Esophagus squamous epithelium (tissue), 5 donors: ENCODE results near the gene CHST3. TPM values are rescaled to one million over a fixed set of nuclear protein-coding genes. Genes with fewer than 3 reads are reported as not detected.
A peak's percentile ranks its signal among the peaks of the same experiment; 100 is the strongest.

Source experiments
- DNase-seq: peaks from one replicate; lab custom pipeline; 2025; lab: John Stamatoyannopoulos, UW
- H3K27ac ChIP-seq, 4 donors: fragments of 200-600 bp; sonication (generic); one replicate each; pipeline ENCODE4 v1.5.1; 2016 to 2019; ENCODE audit warnings: mild to moderate bottlenecking in 1 of 4
- H3K27me3 ChIP-seq, 4 donors: fragments of 200-600 bp; sonication (generic); 1 replicate in 3 of 4; 2 replicates in 1 of 4; pipeline versions ENCODE4 v1.5.1 to v1.6.0; 2017 to 2021; ENCODE audit warnings: antibody characterized with exemption in 1 of 4
- H3K36me3 ChIP-seq, 3 donors: fragments of 200-600 bp; sonication (generic); one replicate each; pipeline ENCODE4 v1.5.1; 2016 to 2019
- H3K4me1 ChIP-seq, 3 donors: fragments of 200-600 bp; sonication (generic); one replicate each; pipeline ENCODE4 v1.5.1; 2017 to 2019
- H3K4me3 ChIP-seq, 4 donors: fragments of 200-600 bp; sonication (generic); 1 replicate in 3 of 4; 2 replicates in 1 of 4; pipeline ENCODE4 v1.5.1; 2016 to 2019; ENCODE audit warnings: mild to moderate bottlenecking in 2 of 4, moderate library complexity in 1 of 4
- H3K9me3 ChIP-seq, 3 donors: fragments of 200-600 bp; sonication (generic); one replicate each; pipeline ENCODE4 v1.5.1; 2016 to 2019
- POLR2A ChIP-seq, 4 donors: fragments of 450-650 bp; IDR thresholded peaks; one replicate each; pipeline ENCODE4 v1.6.1; 2017; ENCODE audit warnings: antibody characterized with exemption in 4 of 4, mild to moderate bottlenecking in 4 of 4, moderate library complexity in 3 of 4
- WGBS, 2 donors: methylation state at CpG; one replicate each; pipeline ENCODE4 v1.1.5; 2018; 5-methylcytosine and 5-hydroxymethylcytosine counted together
- intact Hi-C: fragments of 100-400 bp; cut with DNase I; formaldehyde crosslinking; loops from one replicate; pipeline ENCODE4 v1.15.0; 2022
- total RNA-seq, 4 donors: library from RNA; depleted of rRNA; stranded (reverse); fragments of >200 nt; gene quantifications; one replicate each; pipeline ENCODE4 v1.1.0, GENCODE V29; 2016
- TF ChIP-seq, protein P1 (sequence below), 6 experiments: fragments of 450-650 bp in 4 of 6; fragments of 200-600 bp in 2 of 6; sonication (generic) in 2 of 6; IDR thresholded peaks; one replicate each; pipeline ENCODE4 v1.5.1; 2016 to 2019; ENCODE audit warnings: antibody characterized with exemption in 6 of 6, mild to moderate bottlenecking in 4 of 6, moderate library complexity in 4 of 6
- donor health status: DM: yes; HTN: yes; CAD: no.

CHST3 gene
- total RNA-seq, 4 donors from 2014 or later = 5.3 to 15.4 (median 9.6) TPM

DNA sequence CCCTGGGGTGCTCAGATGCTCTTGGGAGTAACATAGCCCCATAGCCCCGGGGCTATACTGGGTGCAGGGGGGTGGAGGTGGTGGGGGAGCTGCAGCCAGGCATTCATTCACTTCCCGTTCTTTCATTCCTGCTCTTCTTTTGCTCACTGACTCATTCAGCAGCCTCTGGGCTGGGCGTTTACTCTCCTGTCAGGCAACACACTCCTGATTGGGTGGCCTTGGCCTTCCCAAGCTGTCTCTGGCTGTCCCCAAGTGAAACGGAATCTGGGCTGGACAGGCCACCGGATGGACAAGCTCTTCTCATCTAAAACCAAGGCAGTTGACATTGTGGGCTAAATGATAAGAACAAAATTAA is 34.6 kb downstream of the CHST3 start:
- no peaks in the 10 kb centered on the region for H3K27me3 ChIP-seq
- intact Hi-C loops = no loop called here
- H3K4me3 ChIP-seq = peak overlapping the region in 1 of 4 donors; percentile 28
- WGBS, 2 donors = 6 to 11% methylated on average over 2 to 5 of the region's 5 CpGs
- DNase-seq = no peak
- H3K4me1 ChIP-seq = peaks cover 40 to 75% (median 54%) of the 10 kb centered on the region in 3 donors
- no peaks in the 10 kb centered on the region for H3K9me3 ChIP-seq
- H3K36me3 ChIP-seq = no peaks in the 10 kb centered on the region
- H3K27ac ChIP-seq = peak overlapping the region; percentile 75 to 90 (median 85)
- TF ChIP-seq, protein P1, sequence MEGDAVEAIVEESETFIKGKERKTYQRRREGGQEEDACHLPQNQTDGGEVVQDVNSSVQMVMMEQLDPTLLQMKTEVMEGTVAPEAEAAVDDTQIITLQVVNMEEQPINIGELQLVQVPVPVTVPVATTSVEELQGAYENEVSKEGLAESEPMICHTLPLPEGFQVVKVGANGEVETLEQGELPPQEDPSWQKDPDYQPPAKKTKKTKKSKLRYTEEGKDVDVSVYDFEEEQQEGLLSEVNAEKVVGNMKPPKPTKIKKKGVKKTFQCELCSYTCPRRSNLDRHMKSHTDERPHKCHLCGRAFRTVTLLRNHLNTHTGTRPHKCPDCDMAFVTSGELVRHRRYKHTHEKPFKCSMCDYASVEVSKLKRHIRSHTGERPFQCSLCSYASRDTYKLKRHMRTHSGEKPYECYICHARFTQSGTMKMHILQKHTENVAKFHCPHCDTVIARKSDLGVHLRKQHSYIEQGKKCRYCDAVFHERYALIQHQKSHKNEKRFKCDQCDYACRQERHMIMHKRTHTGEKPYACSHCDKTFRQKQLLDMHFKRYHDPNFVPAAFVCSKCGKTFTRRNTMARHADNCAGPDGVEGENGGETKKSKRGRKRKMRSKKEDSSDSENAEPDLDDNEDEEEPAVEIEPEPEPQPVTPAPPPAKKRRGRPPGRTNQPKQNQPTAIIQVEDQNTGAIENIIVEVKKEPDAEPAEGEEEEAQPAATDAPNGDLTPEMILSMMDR (IDR thresholded peaks at IDR 0.05) = no peak
- TF ChIP-seq POLR2A (IDR thresholded peaks at IDR 0.05) = no peak

DNA sequence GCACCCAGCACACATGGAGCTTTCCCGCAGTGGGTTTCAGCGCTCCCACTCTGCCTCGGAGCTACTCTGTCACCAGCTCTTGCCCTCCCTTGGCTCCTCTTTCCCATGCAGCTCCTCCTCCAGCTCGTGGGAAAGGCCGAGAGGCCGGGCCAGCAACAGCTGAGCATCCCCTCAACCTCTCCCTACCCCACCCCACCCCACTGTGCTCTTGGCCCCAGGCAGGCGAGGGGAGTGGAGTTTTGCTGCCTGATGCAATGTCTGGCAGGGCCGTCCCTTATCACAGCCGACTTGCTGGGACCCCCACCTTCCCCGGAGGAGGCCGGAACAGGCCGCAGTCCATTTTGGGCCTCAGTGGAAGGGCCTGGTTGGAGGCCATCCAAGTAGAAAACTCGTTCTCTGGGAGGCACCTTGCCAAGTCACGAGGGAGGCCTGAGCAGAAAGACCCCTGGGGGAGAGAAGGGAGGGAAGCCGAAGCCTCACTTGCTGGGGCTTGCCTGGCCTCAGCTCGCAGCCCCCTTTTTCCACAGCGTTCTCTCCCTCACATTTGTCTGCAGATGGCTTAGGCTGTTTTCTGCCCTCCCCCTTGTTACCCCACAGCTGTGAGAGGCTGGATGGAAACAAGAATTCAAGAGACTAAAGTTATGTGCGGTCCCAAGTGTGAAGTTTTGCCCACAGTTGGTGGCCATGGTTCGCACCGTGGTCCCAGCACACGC is 35.3 kb downstream of the CHST3 start:
- Histone ChIP-seq H3K4me3 (no peak overlapping the region), H3K27ac (peak overlapping the region; percentile 75 to 90 (median 85)), H3K36me3 (no peaks in the 10 kb centered on the region), H3K27me3 (no peaks in the 10 kb centered on the region), H3K4me1 (peaks cover 40 to 75% (median 54%) of the 10 kb centered on the region in 3 donors), H3K9me3 (no peaks in the 10 kb centered on the region)
- intact Hi-C loops = no loop called here
- no peak for TF ChIP-seq POLR2A (IDR thresholded peaks at IDR 0.05)
- TF ChIP-seq, protein P1 (IDR thresholded peaks at IDR 0.05) = no peak
- WGBS, 2 donors = 23 to 32% methylated on average over 13 to 19 of the region's 21 CpGs
- no peak for DNase-seq

DNA sequence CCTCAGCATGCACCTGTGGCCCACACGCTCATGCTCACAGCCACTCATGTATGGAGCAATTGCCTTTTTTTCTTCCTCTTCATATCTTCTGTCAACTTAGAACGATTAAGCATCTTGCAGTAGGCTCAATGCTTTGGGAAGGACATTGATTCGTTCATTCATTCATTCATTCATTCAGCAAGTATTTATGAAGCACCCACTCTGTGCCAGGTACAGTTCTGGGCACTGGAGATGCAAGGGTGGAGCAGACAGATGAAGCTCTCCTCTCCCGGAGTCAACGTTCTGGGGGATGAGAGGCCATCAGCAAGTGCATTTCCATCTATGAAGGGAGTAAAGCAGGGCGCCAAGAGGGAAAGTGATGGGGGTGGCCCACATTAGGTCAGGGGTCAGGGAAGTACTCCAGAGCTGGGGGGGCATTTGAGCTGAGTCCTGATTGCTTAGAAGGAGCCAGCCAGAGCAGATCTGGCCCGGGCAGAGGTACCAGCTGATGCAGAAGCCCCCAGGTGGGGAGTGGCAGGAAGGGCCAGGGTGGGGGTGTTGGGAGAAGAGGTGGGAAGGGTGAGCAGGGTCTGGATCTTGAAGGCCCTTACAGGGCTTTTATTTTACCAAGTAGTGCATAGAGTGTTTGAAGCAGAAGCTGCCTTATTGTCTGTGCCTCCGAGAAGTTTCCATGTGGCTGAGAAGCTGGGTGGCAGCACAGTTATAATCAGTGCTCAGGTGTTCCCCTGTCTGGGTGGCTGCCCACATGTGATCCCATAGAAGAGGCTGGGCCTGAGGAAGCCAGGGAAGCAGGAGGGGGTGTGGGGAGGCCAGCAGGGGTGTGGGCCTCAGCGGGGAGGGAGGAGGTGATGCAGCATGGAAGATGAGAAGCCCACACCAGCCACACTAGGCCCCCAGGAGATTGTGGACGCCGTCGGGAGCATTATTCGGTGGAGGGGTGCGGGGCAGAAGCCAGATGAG is 36.2 kb downstream of the CHST3 start:
- intact Hi-C loops = no loop called here
- Histone ChIP-seq H3K9me3 (no peaks in the 10 kb centered on the region), H3K4me3 (no peak overlapping the region), H3K27me3 (no peaks in the 10 kb centered on the region), H3K4me1 (peaks cover 40 to 70% (median 54%) of the 10 kb centered on the region in 3 donors), H3K27ac (peak overlapping the region; percentile 75 to 90 (median 85)), H3K36me3 (peaks cover 0 to 5% (median 0%) of the 10 kb centered on the region in 3 donors)
- WGBS, 2 donors = 51 to 60% methylated on average over 9 to 13 of the region's 14 CpGs
- DNase-seq = no peak
- TF ChIP-seq, protein P1 (IDR thresholded peaks at IDR 0.05) = no peak
- TF ChIP-seq POLR2A (IDR thresholded peaks at IDR 0.05) = no peak

- intact Hi-C loops = no loop called here
- Histone ChIP-seq H3K4me3 (no peak overlapping the region), H3K27me3 (no peaks in the 10 kb centered on the region), H3K36me3 (peaks cover 0 to 12% (median 0%) of the 10 kb centered on the region in 3 donors), H3K4me1 (peaks cover 35 to 65% (median 47%) of the 10 kb centered on the region in 3 donors), H3K27ac (peak overlapping the region; percentile 15 to 90 (median 85)), H3K9me3 (no peaks in the 10 kb centered on the region)
- 31 to 41% methylated on average over 3 to 4 of the region's 4 CpGs for WGBS, 2 donors
- TF ChIP-seq POLR2A (IDR thresholded peaks at IDR 0.05) = no peak
- TF ChIP-seq, protein P1 (IDR thresholded peaks at IDR 0.05) = no peak
- DNase-seq = no peak
Measured at GRCh38 chr10:72001033-72001395, 36.8 kb downstream of the CHST3 start.
